ENCODE results near the gene PTPRE.

PTPRE gene

GRCh38 chr10:128026615-128027300 lies 119.9 kb downstream of the PTPRE start:
- no peaks in the 10 kb centered on the region for H3K27me3 Mint-ChIP-seq
- no peaks in the 10 kb centered on the region for H3K9me3 Mint-ChIP-seq (ENCODE audit: low read depth)
- no peak overlapping the region for H3K27ac Mint-ChIP-seq
- no peaks in the 10 kb centered on the region for H3K36me3 Mint-ChIP-seq
- H3K4me3 Mint-ChIP-seq = no peak overlapping the region
- H3K4me1 Mint-ChIP-seq (ENCODE audit: low read depth) = peaks cover 6% of the 10 kb centered on the region

- Mint-ChIP-seq H3K9me3 (ENCODE audit: low read depth) (no peaks in the 10 kb centered on the region), H3K4me1 (ENCODE audit: low read depth) (peaks cover 6% of the 10 kb centered on the region), H3K27me3 (no peaks in the 10 kb centered on the region), H3K27ac (no peak overlapping the region), H3K4me3 (no peak overlapping the region), H3K36me3 (no peaks in the 10 kb centered on the region)
Observed at GRCh38 chr10:128027306-128027705, 120.4 kb downstream of the PTPRE start.

- Mint-ChIP-seq H3K9me3 (ENCODE audit: low read depth) (no peaks in the 10 kb centered on the region), H3K36me3 (no peaks in the 10 kb centered on the region), H3K27me3 (no peaks in the 10 kb centered on the region), H3K27ac (no peak overlapping the region), H3K4me3 (no peak overlapping the region), H3K4me1 (ENCODE audit: low read depth) (peaks cover 6% of the 10 kb centered on the region)
Observed at GRCh38 chr10:128027822-128028507, 121.1 kb downstream of the PTPRE start.

GRCh38 chr10:128028508-128029289 lies 121.8 kb downstream of the PTPRE start:
- Mint-ChIP-seq H3K4me3 (no peak overlapping the region), H3K4me1 (ENCODE audit: low read depth) (peaks cover 6% of the 10 kb centered on the region), H3K36me3 (no peaks in the 10 kb centered on the region), H3K27ac (peak overlapping the region; percentile 10), H3K27me3 (no peaks in the 10 kb centered on the region), H3K9me3 (ENCODE audit: low read depth) (no peaks in the 10 kb centered on the region)

GRCh38 chr10:128029290-128029651 lies 122.4 kb downstream of the PTPRE start:
- Mint-ChIP-seq H3K27me3 (no peaks in the 10 kb centered on the region), H3K4me3 (no peak overlapping the region), H3K27ac (peak overlapping the region; percentile 10), H3K36me3 (no peaks in the 10 kb centered on the region), H3K9me3 (ENCODE audit: low read depth) (no peaks in the 10 kb centered on the region), H3K4me1 (ENCODE audit: low read depth) (peaks cover 6% of the 10 kb centered on the region)

- Mint-ChIP-seq H3K27ac (no peak overlapping the region), H3K4me3 (no peak overlapping the region), H3K36me3 (no peaks in the 10 kb centered on the region), H3K9me3 (ENCODE audit: low read depth) (no peaks in the 10 kb centered on the region), H3K27me3 (no peaks in the 10 kb centered on the region), H3K4me1 (ENCODE audit: low read depth) (peaks cover 6% of the 10 kb centered on the region)
Observed at GRCh38 chr10:128029731-128030369, 122.9 kb downstream of the PTPRE start.

- H3K36me3 Mint-ChIP-seq = no peaks in the 10 kb centered on the region
- no peak overlapping the region for H3K27ac Mint-ChIP-seq
Observed at GRCh38 chr10:128030498-128031072, 123.7 kb downstream of the PTPRE start.

GRCh38 chr10:128031216-128031615 lies 124.3 kb downstream of the PTPRE start:
- Mint-ChIP-seq H3K36me3 (no peaks in the 10 kb centered on the region), H3K4me1 (ENCODE audit: low read depth) (peaks cover 13% of the 10 kb centered on the region), H3K27ac (no peak overlapping the region), H3K9me3 (ENCODE audit: low read depth) (no peaks in the 10 kb centered on the region), H3K4me3 (no peak overlapping the region), H3K27me3 (no peaks in the 10 kb centered on the region)

More at GRCh38 chr10:128030498-128031072, 123.7 kb downstream of the PTPRE start:
- H3K4me3 Mint-ChIP-seq = no peak overlapping the region
- H3K27me3 Mint-ChIP-seq = no peaks in the 10 kb centered on the region
- H3K9me3 Mint-ChIP-seq (ENCODE audit: low read depth) = no peaks in the 10 kb centered on the region
- H3K4me1 Mint-ChIP-seq (ENCODE audit: low read depth) = peaks cover 9% of the 10 kb centered on the region

- Mint-ChIP-seq H3K4me3 (no peak overlapping the region), H3K27ac (no peak overlapping the region), H3K27me3 (no peaks in the 10 kb centered on the region)
Observed at GRCh38 chr10:128032466-128032865, 125.6 kb downstream of the PTPRE start.

GRCh38 chr10:128035557-128035973 lies 128.7 kb downstream of the PTPRE start:
- H3K36me3 Mint-ChIP-seq = no peaks in the 10 kb centered on the region
- H3K27me3 Mint-ChIP-seq = no peaks in the 10 kb centered on the region
- H3K27ac Mint-ChIP-seq = peak overlapping the region; percentile 34
- H3K4me3 Mint-ChIP-seq = no peak overlapping the region
- H3K4me1 Mint-ChIP-seq (ENCODE audit: low read depth) = peaks cover 7% of the 10 kb centered on the region
- H3K9me3 Mint-ChIP-seq (ENCODE audit: low read depth) = no peaks in the 10 kb centered on the region

More at GRCh38 chr10:128032466-128032865, 125.6 kb downstream of the PTPRE start:
- H3K36me3 Mint-ChIP-seq = no peaks in the 10 kb centered on the region
- no peaks in the 10 kb centered on the region for H3K9me3 Mint-ChIP-seq (ENCODE audit: low read depth)
- H3K4me1 Mint-ChIP-seq (ENCODE audit: low read depth) = peaks cover 10% of the 10 kb centered on the region

GRCh38 chr10:128036011-128036615 lies 129.2 kb downstream of the PTPRE start:
- Mint-ChIP-seq H3K4me1 (ENCODE audit: low read depth) (peaks cover 7% of the 10 kb centered on the region), H3K27ac (no peak overlapping the region), H3K9me3 (ENCODE audit: low read depth) (no peaks in the 10 kb centered on the region), H3K27me3 (no peaks in the 10 kb centered on the region), H3K4me3 (no peak overlapping the region), H3K36me3 (no peaks in the 10 kb centered on the region)

- Mint-ChIP-seq H3K9me3 (ENCODE audit: low read depth) (no peaks in the 10 kb centered on the region), H3K27me3 (no peaks in the 10 kb centered on the region), H3K4me1 (ENCODE audit: low read depth) (peaks cover 7% of the 10 kb centered on the region), H3K4me3 (no peak overlapping the region), H3K36me3 (no peaks in the 10 kb centered on the region), H3K27ac (no peak overlapping the region)
Observed at GRCh38 chr10:128036746-128037543, 130.0 kb downstream of the PTPRE start.

- H3K36me3 Mint-ChIP-seq = no peaks in the 10 kb centered on the region
- no peaks in the 10 kb centered on the region for H3K27me3 Mint-ChIP-seq
- H3K27ac Mint-ChIP-seq = no peak overlapping the region
- H3K4me1 Mint-ChIP-seq (ENCODE audit: low read depth) = peaks cover 8% of the 10 kb centered on the region
- no peak overlapping the region for H3K4me3 Mint-ChIP-seq
- no peaks in the 10 kb centered on the region for H3K9me3 Mint-ChIP-seq (ENCODE audit: low read depth)
Observed at GRCh38 chr10:128040096-128040495, 133.2 kb downstream of the PTPRE start.

- no peak overlapping the region for H3K4me3 Mint-ChIP-seq
- no peak overlapping the region for H3K27ac Mint-ChIP-seq
- H3K36me3 Mint-ChIP-seq = no peaks in the 10 kb centered on the region
- no peaks in the 10 kb centered on the region for H3K9me3 Mint-ChIP-seq (ENCODE audit: low read depth)
- H3K27me3 Mint-ChIP-seq = no peaks in the 10 kb centered on the region
- peaks cover 6% of the 10 kb centered on the region for H3K4me1 Mint-ChIP-seq (ENCODE audit: low read depth)
Observed at GRCh38 chr10:128040681-128041080, 133.8 kb downstream of the PTPRE start.

All from activated naive CD8-positive, alpha-beta T cell (primary cell).